D721Med (cell line): Measurements from ENCODE around the gene KCNQ4.

ENCODE experiments used
- DNase-seq: peaks from one replicate; pipeline ENCODE4 v3.0.0; 2011; ENCODE audit warnings: low spot score; ENCODE audit not compliant: insufficient read length
- FAIRE-seq: peaks from 2 replicates; lab custom pipeline; 2011; peaks lifted over from hg19 to GRCh38; lab: Jason Lieb, UNC
- TF ChIP-seq, protein P1 (sequence below): IDR thresholded peaks from 2 replicates; pipeline ENCODE4 v1.5.1; 2012; ENCODE audit warnings: mild to moderate bottlenecking, control low read depth; ENCODE audit not compliant: insufficient read depth; ENCODE audit errors: missing control alignments

KCNQ4 gene

GRCh38 chr1:40822890-40823289 is 39.3 kb downstream of the KCNQ4 start:
- TF ChIP-seq, protein P1, sequence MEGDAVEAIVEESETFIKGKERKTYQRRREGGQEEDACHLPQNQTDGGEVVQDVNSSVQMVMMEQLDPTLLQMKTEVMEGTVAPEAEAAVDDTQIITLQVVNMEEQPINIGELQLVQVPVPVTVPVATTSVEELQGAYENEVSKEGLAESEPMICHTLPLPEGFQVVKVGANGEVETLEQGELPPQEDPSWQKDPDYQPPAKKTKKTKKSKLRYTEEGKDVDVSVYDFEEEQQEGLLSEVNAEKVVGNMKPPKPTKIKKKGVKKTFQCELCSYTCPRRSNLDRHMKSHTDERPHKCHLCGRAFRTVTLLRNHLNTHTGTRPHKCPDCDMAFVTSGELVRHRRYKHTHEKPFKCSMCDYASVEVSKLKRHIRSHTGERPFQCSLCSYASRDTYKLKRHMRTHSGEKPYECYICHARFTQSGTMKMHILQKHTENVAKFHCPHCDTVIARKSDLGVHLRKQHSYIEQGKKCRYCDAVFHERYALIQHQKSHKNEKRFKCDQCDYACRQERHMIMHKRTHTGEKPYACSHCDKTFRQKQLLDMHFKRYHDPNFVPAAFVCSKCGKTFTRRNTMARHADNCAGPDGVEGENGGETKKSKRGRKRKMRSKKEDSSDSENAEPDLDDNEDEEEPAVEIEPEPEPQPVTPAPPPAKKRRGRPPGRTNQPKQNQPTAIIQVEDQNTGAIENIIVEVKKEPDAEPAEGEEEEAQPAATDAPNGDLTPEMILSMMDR, result no peak
- DNase-seq (no peak), FAIRE-seq (no peak)

DNA sequence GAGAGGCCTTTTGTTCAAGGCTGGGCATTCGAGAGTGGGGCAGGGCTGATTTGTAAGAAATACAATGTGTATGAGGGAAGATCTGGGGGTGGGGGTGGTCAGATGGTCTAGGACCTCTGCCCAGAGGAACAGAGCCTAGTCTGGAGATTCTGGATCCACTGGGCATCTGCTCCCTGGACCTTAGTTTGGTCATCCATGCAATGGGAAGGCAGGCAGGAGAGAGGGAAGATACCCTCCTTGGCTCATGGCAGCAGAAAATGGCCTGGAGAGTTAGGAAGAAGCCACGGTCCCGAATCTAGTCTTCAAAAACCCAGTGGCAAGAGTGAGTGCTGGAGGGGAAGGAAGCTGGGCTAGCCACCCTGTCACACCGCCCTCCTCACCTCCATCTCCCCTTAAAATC is 39.8 kb downstream of the KCNQ4 start:
- DNase-seq, result no peak
- FAIRE-seq, result no peak
- TF ChIP-seq, protein P1, result no peak

- FAIRE-seq (no peak), DNase-seq (no peak)
- TF ChIP-seq, protein P1, result no peak
Measured at GRCh38 chr1:40823983-40824382, 40.4 kb downstream of the KCNQ4 start.

GRCh38 chr1:40824591-40825434 is 41.2 kb downstream of the KCNQ4 start:
- DNase-seq, result no peak
- TF ChIP-seq, protein P1, result no peak
- FAIRE-seq, result no peak

- DNase-seq, result no peak
- TF ChIP-seq, protein P1, result no peak
- no peak for FAIRE-seq
Measured at GRCh38 chr1:40825435-40825788, 41.8 kb downstream of the KCNQ4 start.

- no peak for FAIRE-seq
- no peak for DNase-seq
- TF ChIP-seq, protein P1, result no peak
Measured at GRCh38 chr1:40825996-40826395, 42.4 kb downstream of the KCNQ4 start.

DNA sequence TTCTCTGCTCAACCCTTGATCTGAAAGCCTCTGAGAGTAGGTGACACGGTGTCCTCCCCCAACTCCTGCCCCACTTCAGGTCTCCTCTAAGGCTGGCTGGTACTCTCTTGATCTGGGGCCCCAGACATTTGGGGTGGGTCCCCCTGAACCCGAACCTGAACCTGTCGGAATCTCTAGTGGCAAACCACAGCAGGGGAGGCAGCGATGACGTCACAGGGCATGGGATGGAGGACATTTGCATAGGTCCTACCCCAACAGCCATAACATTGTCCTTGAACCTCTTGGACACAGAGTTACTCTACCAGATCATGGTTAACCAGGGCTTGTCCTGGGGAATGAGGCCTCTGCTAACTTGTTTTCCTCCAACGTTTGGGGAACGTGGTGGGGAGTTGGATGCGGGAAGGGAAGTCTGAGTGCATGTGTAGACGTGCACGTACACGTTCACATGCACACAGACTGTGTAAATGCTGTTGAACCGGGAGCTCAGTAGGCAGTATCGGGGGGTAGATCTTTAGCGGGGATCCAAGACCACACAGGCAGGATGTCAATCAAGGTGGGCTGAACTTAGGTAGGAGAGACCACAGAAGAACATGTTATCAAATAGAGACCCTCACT is 46.2 kb downstream of the KCNQ4 start:
- FAIRE-seq (no peak), DNase-seq (no peak)
- TF ChIP-seq, protein P1, result no peak
